Stimulated activated CD8-positive, alpha-beta memory T cell treated with anti-CD3 and anti-CD28 coated beads, Interleukin-15, amount 100 ng/mL, for 48 hours (primary cell): ENCODE measurements around the gene NOM1.
"Not testable (repeated sequence)": the region's sequence is repeated elsewhere in the genome, so short reads cannot be mapped to it uniquely, and the experiment has no call there.

Source experiments
- DNase-seq, 2 donors: peaks; one replicate each; pipeline ENCODE4 v3.0.0-alpha.2; 2020; ENCODE audit warnings: low read depth in 2 of 2

The NOM1 gene

GRCh38 chr7:156949541-156950380, at the start of gene NOM1:
NOM1 (plus strand) TSS chr7:156949712; CDS start chr7:156949738, 26 bp downstream.
- DNase-seq = peak; percentile 84 to 86

GRCh38 chr7:156900093-156900492, 49.4 kb upstream of the NOM1 start:
- DNase-seq = not testable (repeated sequence)

DNA sequence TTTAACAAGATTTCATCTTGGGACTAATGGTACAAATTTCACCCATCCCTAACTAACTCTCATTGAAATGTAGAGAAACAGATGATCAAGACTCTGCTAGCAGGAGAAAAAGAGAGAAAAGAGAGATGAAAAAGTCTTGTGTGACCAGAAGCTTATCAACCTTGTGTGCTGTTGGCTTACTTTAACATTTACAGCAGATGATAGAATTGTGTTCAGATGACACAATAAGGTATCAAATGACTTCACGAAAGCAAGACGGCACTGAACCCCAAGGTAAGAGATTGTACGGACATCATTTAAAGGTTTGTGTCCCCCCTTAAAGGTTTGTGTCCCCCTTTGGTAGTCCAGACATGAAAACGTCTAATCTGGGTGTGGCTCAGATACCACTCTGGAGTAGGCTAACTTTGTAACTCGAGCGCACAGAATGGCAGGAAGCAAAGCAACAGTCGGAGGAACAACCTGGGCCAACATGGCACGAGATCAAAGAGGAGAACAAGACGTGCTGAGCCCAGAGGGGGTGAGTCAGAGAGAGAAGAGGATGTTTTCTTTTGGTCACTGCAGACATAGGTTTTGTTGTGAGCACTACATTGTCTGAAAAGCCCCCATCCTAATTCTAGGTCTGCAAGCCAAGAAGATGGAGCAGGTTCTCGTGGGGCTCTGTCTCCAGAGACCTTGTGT, 46.1 kb upstream of the NOM1 start:
- DNase-seq = no peak

GRCh38 chr7:156906200-156906649, 43.3 kb upstream of the NOM1 start:
- DNase-seq = no peak

DNA sequence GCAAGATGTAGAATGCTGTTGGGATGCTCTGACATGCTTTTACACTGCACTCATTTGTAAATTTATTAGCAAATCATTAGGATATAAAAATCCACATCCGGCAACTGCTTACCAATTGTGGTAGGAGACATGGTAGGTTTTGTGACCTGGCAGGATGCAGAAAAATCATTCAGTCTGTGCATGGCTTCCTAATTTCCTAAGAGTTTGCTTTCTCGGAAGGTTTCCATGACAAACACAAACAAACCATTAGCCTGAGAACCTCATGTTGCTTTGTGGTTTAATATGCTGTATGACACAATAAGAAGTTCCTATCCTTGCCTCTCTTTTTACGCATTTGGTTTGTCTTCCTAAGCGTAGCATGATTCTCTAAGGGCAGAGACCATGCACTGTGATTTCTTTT, 41.9 kb upstream of the NOM1 start:
- DNase-seq = no peak

GRCh38 chr7:156909574-156910252, 39.8 kb upstream of the NOM1 start:
- DNase-seq = not testable (repeated sequence)

DNA sequence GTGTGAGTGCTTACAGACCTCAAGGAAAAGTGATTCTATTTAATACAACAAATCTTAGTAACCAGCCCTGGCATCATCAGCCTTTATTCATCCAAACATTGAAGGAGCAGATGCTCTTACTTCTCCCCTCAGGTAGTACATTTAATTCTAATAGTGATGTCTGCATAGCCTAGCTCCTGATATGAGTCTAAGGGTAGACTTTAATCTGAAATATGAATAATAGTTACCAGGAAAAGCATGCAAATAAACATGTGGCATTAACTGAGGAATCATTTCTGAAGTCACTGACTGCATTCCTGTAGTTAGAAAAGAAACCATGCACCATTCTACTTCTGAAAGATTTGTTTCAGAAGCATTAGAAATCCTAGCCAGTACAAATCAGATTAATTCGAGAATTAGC, 30.9 kb upstream of the NOM1 start:
- DNase-seq = no peak

DNA sequence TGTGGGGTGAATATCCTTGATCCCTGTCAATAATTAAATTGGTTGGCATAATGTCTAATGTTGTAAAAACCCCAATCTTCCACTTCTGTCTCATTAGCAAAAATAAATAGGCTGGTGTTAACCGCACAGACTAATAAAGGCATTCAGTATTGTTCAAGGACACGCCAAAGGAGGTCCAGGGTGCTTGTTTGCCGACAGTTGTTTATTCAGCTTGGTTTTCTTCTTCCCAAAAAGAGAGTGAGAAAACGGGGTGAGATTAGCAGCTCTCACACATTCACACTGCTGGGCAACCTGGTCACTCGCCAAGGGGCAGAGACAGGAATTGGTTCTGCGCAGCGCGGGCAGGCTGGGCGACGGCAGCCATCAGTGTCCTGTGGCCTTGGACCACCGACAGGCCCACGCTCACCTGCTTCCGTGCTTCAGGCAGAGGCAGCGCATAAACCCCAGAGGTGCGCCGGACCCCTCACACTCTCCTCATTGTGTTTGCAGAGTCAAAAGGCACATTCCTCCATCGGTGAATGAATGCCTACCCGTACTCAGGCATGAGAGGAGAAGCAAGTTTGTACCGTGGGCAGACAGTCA, 30.3 kb upstream of the NOM1 start:
- no peak for DNase-seq

- no peak for DNase-seq
Measured at GRCh38 chr7:156920076-156920475, 29.4 kb upstream of the NOM1 start.

DNA sequence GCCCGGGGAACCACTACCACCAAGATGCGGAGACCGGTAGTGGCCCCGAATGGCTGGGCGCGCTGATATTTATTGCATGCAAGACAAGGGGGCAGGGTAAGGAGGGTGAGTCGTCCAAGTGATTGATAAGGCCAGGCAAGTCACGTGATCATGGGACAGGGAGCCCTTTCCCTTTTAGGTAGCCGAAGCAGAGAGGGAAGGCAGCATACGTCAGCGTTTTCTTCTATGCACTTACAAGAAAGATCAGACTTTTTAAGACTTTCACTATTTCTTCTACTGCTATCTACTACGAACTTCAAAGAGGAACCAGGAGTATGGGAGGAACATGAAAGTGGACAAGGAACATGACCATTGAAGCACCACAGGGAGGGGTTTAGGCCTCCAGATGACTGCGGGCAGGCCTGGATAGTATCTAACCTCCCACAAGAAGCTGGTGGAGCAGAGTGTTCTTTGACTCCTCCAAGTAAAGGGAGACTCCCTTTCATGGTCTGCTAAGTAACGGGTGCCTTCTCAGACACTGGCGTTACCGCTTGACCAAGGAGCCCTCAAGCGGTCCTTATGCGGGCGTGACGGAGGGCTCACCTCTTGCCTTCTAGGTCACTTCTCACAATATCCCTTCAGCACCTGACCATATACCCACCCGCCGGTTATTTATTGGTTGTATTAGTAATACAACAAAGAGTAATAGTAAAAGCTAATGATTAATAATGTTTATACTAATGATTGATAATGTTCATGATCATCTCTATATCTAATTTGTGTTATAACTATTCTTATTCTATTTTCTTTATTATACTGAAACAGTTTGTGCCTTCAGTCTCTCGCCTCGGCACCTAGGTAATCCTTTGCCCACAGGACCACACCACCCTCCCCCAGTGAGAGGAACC, 28.8 kb upstream of the NOM1 start:
- not testable (repeated sequence) for DNase-seq

GRCh38 chr7:156922304-156922703, 27.2 kb upstream of the NOM1 start:
- DNase-seq = not testable (repeated sequence)

GRCh38 chr7:156925821-156926220, 23.7 kb upstream of the NOM1 start:
- not testable (repeated sequence) for DNase-seq

- DNase-seq = no peak
Measured at GRCh38 chr7:156927571-156928405, 21.7 kb upstream of the NOM1 start.

DNA sequence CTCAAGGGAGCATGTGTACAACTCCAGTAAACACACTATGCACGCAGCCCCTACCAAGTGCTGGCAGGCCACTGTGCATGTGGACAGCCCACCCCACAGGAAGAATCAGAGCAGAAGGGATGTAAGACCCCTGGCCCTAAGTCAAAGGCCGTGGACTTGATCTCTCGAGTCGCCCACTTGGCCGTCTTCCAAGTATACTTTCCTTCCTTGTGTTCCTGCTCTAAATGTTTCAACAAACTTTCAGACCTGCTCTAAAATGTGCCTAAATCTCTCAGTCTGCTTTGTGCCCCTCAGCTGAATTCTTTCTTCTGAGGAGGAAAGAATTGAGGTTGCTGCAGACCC, 21.1 kb upstream of the NOM1 start:
- no peak for DNase-seq

DNA sequence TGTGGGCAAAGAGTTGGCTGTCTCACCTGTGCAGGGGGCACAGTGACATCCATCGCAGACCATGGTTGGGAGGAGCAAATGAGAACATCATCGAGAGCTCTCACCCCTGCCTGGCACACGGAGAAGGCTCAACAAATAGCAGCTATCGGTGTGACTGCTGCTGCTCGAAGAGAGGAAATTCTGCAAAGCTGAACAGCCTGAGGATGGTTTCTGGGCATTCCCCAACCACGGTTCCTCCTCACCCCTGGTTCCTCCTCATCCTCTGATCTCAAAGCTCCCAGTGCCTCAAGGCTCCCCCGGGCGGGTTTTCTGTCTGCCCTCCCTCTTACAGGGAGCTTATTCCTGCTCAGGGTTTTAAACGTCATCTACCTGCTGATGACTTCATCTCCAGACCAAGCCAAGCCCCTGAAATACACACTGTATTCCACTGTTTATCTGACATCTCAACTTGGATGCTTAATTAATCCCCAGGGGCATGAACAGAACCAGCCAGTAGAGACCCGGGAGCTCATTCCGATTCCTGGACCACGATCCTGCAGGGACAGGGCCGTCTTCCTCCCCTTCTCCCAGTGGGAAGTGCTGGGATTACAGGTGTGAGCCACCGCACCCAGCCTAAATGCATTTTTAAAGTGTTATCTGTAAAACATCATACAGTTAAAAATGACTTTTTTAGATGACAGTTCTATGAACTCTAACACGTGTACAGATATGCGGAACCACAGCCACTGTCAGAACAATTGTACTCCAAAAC, 19.5 kb upstream of the NOM1 start:
- DNase-seq = no peak

DNA sequence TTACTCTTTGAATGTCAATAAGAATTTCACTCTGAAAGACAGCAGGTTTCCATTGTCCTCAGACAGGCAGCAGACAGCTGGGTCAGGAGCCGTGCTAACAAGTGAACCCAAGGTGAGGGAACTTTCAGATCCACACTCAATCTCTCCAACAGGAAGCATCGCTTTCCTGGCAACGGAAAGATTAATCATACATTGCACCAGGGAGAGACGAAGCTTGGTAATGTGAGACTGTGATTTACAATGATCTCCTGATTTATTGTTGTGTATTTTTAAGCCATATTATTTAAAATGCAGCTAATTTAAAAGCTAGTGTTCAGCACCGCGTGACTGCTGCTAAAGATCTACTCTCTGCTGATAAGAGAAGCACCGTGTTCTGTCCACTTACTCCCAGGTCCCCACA, 17.5 kb upstream of the NOM1 start:
- DNase-seq = no peak

GRCh38 chr7:156935250-156935649, 14.3 kb upstream of the NOM1 start:
- DNase-seq = no peak

GRCh38 chr7:156936766-156937165, 12.7 kb upstream of the NOM1 start:
- DNase-seq = not testable (repeated sequence)

DNA sequence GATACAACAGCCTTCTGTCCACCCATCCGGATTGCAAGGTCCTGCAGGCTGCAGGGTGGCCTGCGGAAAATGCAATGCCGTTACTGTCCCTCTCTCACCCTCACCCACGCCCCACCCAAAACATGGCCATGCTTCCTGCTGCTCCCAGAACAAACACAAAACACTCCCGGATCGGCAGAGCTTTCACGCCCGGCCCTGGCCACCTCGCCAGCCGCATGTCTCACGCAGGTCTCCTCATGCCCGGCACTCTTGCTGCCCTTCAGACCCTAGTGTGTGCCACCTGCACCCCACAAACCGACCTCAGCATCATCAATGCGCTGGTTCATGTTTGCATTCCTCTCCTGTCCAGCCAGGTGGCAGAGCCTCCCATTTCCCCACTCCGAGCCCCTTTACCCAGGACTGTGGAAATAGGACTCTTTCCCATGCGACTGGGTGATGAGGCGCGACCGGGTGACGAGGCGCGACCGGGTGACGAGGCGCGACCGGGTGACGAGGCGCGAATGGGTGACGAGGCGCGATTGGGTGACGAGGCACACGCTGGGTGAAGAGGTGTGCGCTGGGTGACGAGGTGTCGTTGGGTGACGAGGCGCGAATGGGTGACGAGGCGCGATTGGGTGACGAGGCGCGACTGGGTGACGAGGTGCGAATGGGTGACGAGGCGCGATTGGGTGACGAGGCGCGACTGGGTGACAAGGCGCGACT, 8.9 kb upstream of the NOM1 start:
- no peak for DNase-seq
